Kidney epithelial cell (primary cell): Measurements from ENCODE around the gene NEIL3. TPM values are rescaled to one million over a fixed set of nuclear protein-coding genes. Genes with fewer than 3 reads are reported as not detected.

Experiments
- DNase-seq: peaks from one replicate; pipeline ENCODE4 v3.0.0-alpha.2; 2010; ENCODE audit warnings: low read depth
- H3K27me3 ChIP-seq: 2 replicates; pipeline ENCODE4 v1.6.0; 2011; ENCODE audit warnings: low read length; ENCODE audit not compliant: control insufficient read depth, insufficient read depth
- H3K36me3 ChIP-seq: 2 replicates; pipeline ENCODE4 v1.5.1; 2011; ENCODE audit warnings: low read length; ENCODE audit not compliant: control insufficient read depth, insufficient read depth
- H3K4me3 ChIP-seq: 2 replicates; pipeline ENCODE4 v1.5.1; 2011; ENCODE audit warnings: low read depth, mild to moderate bottlenecking, control low read depth, low read length
- CTCF ChIP-seq: IDR thresholded peaks from 2 replicates; pipeline ENCODE4 v1.5.1; 2011; ENCODE audit warnings: mild to moderate bottlenecking, moderate library complexity, low read length, control low read depth, inconsistent platforms; ENCODE audit not compliant: insufficient read depth, poor library complexity, severe bottlenecking
- total RNA-seq: library from RNA; depleted of rRNA; stranded (reverse); fragments of >200 nt; gene quantifications from 2 replicates; pipeline ENCODE4 v1.2.3, GENCODE V29; 2015

NEIL3 gene
- total RNA-seq, 1 donor from 2014 or later = 2.1 TPM

- Histone ChIP-seq H3K27me3 (no peaks in the 10 kb centered on the region), H3K4me3 (no peak overlapping the region), H3K36me3 (no peaks in the 10 kb centered on the region)
- DNase-seq = no peak
- no peak for TF ChIP-seq CTCF
These were observed 17.5 kb upstream of the NEIL3 start for GRCh38 chr4:177292171-177292570.

- H3K36me3 ChIP-seq = no peaks in the 10 kb centered on the region
- H3K4me3 ChIP-seq = no peak overlapping the region
- H3K27me3 ChIP-seq = no peaks in the 10 kb centered on the region
- no peak for TF ChIP-seq CTCF
- DNase-seq = no peak
These were observed 16.3 kb upstream of the NEIL3 start for GRCh38 chr4:177293208-177294033.

- H3K27me3 ChIP-seq = no peaks in the 10 kb centered on the region
- H3K4me3 ChIP-seq = no peak overlapping the region
- no peak for TF ChIP-seq CTCF
- H3K36me3 ChIP-seq = no peaks in the 10 kb centered on the region
- DNase-seq = no peak
These were observed 11.8 kb upstream of the NEIL3 start for GRCh38 chr4:177297785-177298391.

- TF ChIP-seq CTCF = no peak
- no peak for DNase-seq
- Histone ChIP-seq H3K36me3 (no peaks in the 10 kb centered on the region), H3K4me3 (no peak overlapping the region), H3K27me3 (no peaks in the 10 kb centered on the region)
These were observed 8.5 kb upstream of the NEIL3 start for GRCh38 chr4:177301126-177301639.

DNA sequence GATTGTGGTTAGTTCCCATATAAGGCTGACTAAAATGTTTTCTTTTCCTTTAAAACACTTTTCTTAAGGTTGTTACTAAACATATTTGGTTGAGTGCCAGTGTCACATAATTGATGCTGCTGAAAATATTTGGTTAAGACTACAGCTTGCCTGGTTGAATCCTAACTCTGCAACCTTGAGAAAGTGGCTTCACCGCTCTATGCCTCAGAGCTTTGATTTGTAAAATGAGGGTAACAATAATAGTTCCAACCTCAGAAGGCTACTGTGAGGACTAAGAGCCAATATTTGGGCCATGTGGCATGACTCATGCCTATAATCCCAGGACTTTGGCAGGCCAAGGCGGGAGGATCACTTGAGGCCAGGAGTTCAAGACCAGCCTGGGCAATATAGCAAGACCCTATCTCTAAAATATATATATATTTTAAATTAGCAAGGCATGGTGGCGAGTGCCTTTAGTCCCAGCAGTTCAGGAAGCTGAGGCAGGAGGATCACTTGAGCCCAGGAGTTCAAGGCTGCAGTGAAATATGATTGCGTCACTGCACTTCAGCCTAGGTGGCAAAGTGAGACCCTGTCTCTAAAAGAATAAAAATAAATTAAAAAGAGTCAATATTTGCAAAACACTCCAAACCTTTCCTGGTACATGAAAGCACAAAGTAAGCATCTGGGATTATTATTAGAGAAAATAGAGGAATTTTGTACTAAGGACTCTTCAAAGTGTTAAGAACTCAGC is 7.1 kb upstream of the NEIL3 start:
- no peak overlapping the region for H3K4me3 ChIP-seq
- no peak for TF ChIP-seq CTCF
- no peaks in the 10 kb centered on the region for H3K27me3 ChIP-seq
- DNase-seq = no peak
- no peaks in the 10 kb centered on the region for H3K36me3 ChIP-seq
